ENCODE data around the gene SMARCA4.

SMARCA4 gene

DNA sequence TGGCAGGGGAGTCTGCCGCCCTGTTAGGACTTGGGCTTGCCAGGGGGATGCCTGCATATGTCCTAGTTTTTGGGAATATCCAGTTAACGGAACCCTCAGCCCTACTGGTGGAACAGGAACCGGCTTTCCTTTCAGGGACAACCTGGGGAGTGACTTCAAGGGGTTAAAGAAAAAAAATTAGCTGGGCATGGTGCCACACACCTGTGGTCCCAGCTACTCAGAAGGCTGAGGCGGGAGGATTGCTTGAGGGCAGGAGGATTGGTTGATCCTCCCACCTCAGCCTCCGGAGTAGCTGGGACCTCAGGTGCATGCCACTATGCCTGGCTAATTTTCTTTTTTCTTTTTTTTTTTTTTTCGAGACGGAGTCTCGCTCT is 150.9 kb downstream of the SMARCA4 start:
- Mint-ChIP-seq H3K36me3 (ENCODE audit: low read depth) (peaks cover 60% of the 10 kb centered on the region), H3K4me3 (no peak overlapping the region), H3K27me3 (ENCODE audit: low read depth) (peaks cover 4% of the 10 kb centered on the region), H3K4me1 (no peaks in the 10 kb centered on the region), H3K9me3 (no peaks in the 10 kb centered on the region), H3K27ac (no peak overlapping the region)
- TF ChIP-seq, protein P1, sequence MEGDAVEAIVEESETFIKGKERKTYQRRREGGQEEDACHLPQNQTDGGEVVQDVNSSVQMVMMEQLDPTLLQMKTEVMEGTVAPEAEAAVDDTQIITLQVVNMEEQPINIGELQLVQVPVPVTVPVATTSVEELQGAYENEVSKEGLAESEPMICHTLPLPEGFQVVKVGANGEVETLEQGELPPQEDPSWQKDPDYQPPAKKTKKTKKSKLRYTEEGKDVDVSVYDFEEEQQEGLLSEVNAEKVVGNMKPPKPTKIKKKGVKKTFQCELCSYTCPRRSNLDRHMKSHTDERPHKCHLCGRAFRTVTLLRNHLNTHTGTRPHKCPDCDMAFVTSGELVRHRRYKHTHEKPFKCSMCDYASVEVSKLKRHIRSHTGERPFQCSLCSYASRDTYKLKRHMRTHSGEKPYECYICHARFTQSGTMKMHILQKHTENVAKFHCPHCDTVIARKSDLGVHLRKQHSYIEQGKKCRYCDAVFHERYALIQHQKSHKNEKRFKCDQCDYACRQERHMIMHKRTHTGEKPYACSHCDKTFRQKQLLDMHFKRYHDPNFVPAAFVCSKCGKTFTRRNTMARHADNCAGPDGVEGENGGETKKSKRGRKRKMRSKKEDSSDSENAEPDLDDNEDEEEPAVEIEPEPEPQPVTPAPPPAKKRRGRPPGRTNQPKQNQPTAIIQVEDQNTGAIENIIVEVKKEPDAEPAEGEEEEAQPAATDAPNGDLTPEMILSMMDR (IDR thresholded peaks at IDR 0.05; ENCODE audit: unreplicated experiment in 3 of 3), result no peak

Data from nephron (organoid).